SU-DHL-6 (cell line): Measurements from ENCODE around the gene HECTD4.

ENCODE experiments used
- H2AFZ ChIP-seq: fragments of 200-600 bp; sonication (generic); 2 replicates; pipeline ENCODE4 v1.6.1; 2014; ENCODE audit warnings: low read depth, mild to moderate bottlenecking, moderate library complexity, mixed read lengths, antibody characterized with exemption, low read length; ENCODE audit not compliant: severe bottlenecking
- H3F3A ChIP-seq: fragments of 200-600 bp; shearing (Covaris generic); 2 replicates; pipeline ENCODE4 v1.6.0; 2016; ENCODE audit warnings: antibody characterized with exemption, mild to moderate bottlenecking; ENCODE audit not compliant: insufficient read depth
- H3K27ac ChIP-seq: fragments of 200-600 bp; sonication (generic); 2 replicates; pipeline ENCODE4 v1.5.1; 2016; ENCODE audit warnings: low read depth, mild to moderate bottlenecking, low read length, moderate library complexity, mixed read lengths
- H3K27me3 ChIP-seq: fragments of 200-600 bp; sonication (generic), shearing (Covaris generic); 2 replicates; pipeline ENCODE4 v1.6.0; 2014; ENCODE audit warnings: mild to moderate bottlenecking, low read length
- H3K36me3 ChIP-seq: fragments of 200-600 bp; sonication (generic); 2 replicates; pipeline ENCODE4 v1.6.1; 2014; ENCODE audit warnings: mild to moderate bottlenecking, low read length, mixed read lengths
- H3K4me2 ChIP-seq: fragments of 300-600, 200-600 bp; shearing (Covaris generic), sonication (generic); 2 replicates; pipeline ENCODE4 v1.6.0; 2014; ENCODE audit warnings: low read length, low read depth, mild to moderate bottlenecking; ENCODE audit not compliant: poor library complexity, severe bottlenecking
- H3K4me3 ChIP-seq: fragments of 200-600 bp; sonication (generic); 2 replicates; pipeline ENCODE4 v1.5.1; 2014; ENCODE audit warnings: antibody characterized with exemption, low read length, mild to moderate bottlenecking, mixed read lengths; ENCODE audit not compliant: insufficient read depth, poor library complexity, severe bottlenecking
- H3K79me2 ChIP-seq: fragments of 200-600 bp; sonication (generic); 2 replicates; pipeline ENCODE4 v1.6.1; 2014; ENCODE audit warnings: mild to moderate bottlenecking, low read length, moderate library complexity; ENCODE audit not compliant: insufficient read depth
- H3K9ac ChIP-seq: fragments of 200-600 bp; sonication (generic); 2 replicates; pipeline ENCODE4 v1.7.0; 2014; ENCODE audit warnings: mild to moderate bottlenecking, low read length
- H3K9me2 ChIP-seq: fragments of 200-600 bp; sonication (generic); replicated peaks from 2 replicates; pipeline ENCODE4 v1.6.1; 2014; ENCODE audit warnings: low read length; ENCODE audit not compliant: insufficient read depth
- H3K9me3 ChIP-seq: fragments of 200-600 bp; sonication (generic); 2 replicates; pipeline ENCODE4 v1.6.1; 2014; ENCODE audit warnings: low read length, mixed read lengths; ENCODE audit not compliant: insufficient read depth
- H4K20me1 ChIP-seq: fragments of 200-600 bp; sonication (generic); 2 replicates; pipeline ENCODE4 v1.6.1; 2014; ENCODE audit warnings: low read depth, mild to moderate bottlenecking, antibody characterized with exemption, low read length, moderate library complexity, mixed read lengths
- CTCF ChIP-seq: fragments of 200-600 bp; sonication (generic); IDR thresholded peaks from one replicate; pipeline ENCODE4 v1.5.1; 2017; ENCODE audit warnings: antibody characterized with exemption, mild to moderate bottlenecking, low read length, moderate library complexity; ENCODE audit not compliant: insufficient read depth, poor library complexity, severe bottlenecking
- EZH2phosphoT487 ChIP-seq: fragments of 200-600 bp; sonication (generic), shearing (Covaris generic); conservative IDR thresholded peaks from 2 replicates; pipeline ENCODE4 v1.6.1; 2018; ENCODE audit warnings: mild to moderate bottlenecking, antibody characterized with exemption, low read length, moderate library complexity, mixed read lengths

Gene HECTD4

GRCh38 chr12:112362310-112362709 lies 19.9 kb downstream of the HECTD4 start:
- 0 out of 2 replicates have a peak, but pooled peaks cover 2% of the 10 kb centered on the region for H4K20me1 ChIP-seq
- peaks cover 36% of the 10 kb centered on the region for H3K79me2 ChIP-seq
- no peaks in the 10 kb centered on the region for H3K9me3 ChIP-seq
- H2AFZ ChIP-seq, result no peak overlapping the region
- no peaks in the 10 kb centered on the region for H3K27me3 ChIP-seq
- H3F3A ChIP-seq, result peaks cover 3% of the 10 kb centered on the region; the same call in 1 of the 2 replicates
- no peak overlapping the region for H3K4me3 ChIP-seq
- H3K27ac ChIP-seq, result no peak overlapping the region
- no peaks in the 10 kb centered on the region for H3K36me3 ChIP-seq
- no peak overlapping the region for H3K4me2 ChIP-seq
- H3K9me2 ChIP-seq, result no peaks in the 10 kb centered on the region
- TF ChIP-seq CTCF (no peak), EZH2phosphoT487 (no peak)
- no peak overlapping the region for H3K9ac ChIP-seq

GRCh38 chr12:112361271-112361670 lies 21.0 kb downstream of the HECTD4 start:
- peaks cover 3% of the 10 kb centered on the region; the same call in 1 of the 2 replicates for H3F3A ChIP-seq
- no peaks in the 10 kb centered on the region for H3K36me3 ChIP-seq
- TF ChIP-seq EZH2phosphoT487, result no peak
- no peak for TF ChIP-seq CTCF
- H3K9me2 ChIP-seq, result no peaks in the 10 kb centered on the region
- H3K4me2 ChIP-seq, result no peak overlapping the region
- H3K9me3 ChIP-seq, result no peaks in the 10 kb centered on the region
- H3K27ac ChIP-seq, result no peak overlapping the region
- no peaks in the 10 kb centered on the region for H3K27me3 ChIP-seq
- 0 out of 2 replicates have a peak, but pooled peaks cover 2% of the 10 kb centered on the region for H4K20me1 ChIP-seq
- H2AFZ ChIP-seq, result no peak overlapping the region
- H3K9ac ChIP-seq, result no peak overlapping the region
- no peak overlapping the region for H3K4me3 ChIP-seq
- peaks cover 31% of the 10 kb centered on the region for H3K79me2 ChIP-seq

- H4K20me1 ChIP-seq, result no peaks in the 10 kb centered on the region
Observed at GRCh38 chr12:112359290-112359689, 22.9 kb downstream of the HECTD4 start.

More at GRCh38 chr12:112359290-112359689, 22.9 kb downstream of the HECTD4 start:
- no peak overlapping the region for H2AFZ ChIP-seq
- H3K79me2 ChIP-seq, result peaks cover 14% of the 10 kb centered on the region
- no peak overlapping the region for H3K27ac ChIP-seq
- no peaks in the 10 kb centered on the region for H3K27me3 ChIP-seq
- H3K9ac ChIP-seq, result no peak overlapping the region
- H3K4me3 ChIP-seq, result no peak overlapping the region
- H3K4me2 ChIP-seq, result no peak overlapping the region
- no peak for TF ChIP-seq EZH2phosphoT487
- no peak for TF ChIP-seq CTCF
- H3F3A ChIP-seq, result no peaks in the 10 kb centered on the region
- no peaks in the 10 kb centered on the region for H3K9me3 ChIP-seq
- H3K9me2 ChIP-seq, result no peaks in the 10 kb centered on the region
- no peaks in the 10 kb centered on the region for H3K36me3 ChIP-seq
